Muscle of leg (tissue), 11 donors: Measurements from ENCODE around the gene IFT57. TPM values are rescaled to one million over a fixed set of nuclear protein-coding genes. Genes with fewer than 3 reads are reported as not detected.
A peak's percentile ranks its signal among the peaks of the same experiment; 100 is the strongest.

ENCODE experiments used
- DNase-seq: peaks from one replicate; pipeline ENCODE4 v3.0.0; 2013
- H3K27ac ChIP-seq: one replicate; pipeline ENCODE4 v1.5.1; 2013; ENCODE audit warnings: mild to moderate bottlenecking, low read length, control low read depth
- H3K27me3 ChIP-seq: one replicate; pipeline ENCODE4 v1.6.1; 2013; ENCODE audit warnings: low read length; ENCODE audit not compliant: control insufficient read depth, insufficient read depth
- H3K36me3 ChIP-seq: one replicate; pipeline ENCODE4 v1.6.1; 2013; ENCODE audit warnings: low read length; ENCODE audit not compliant: control insufficient read depth, insufficient read depth
- H3K4me1 ChIP-seq: one replicate; pipeline ENCODE4 v1.6.1; 2013; ENCODE audit warnings: low read length; ENCODE audit not compliant: control insufficient read depth, insufficient read depth
- H3K4me3 ChIP-seq: one replicate; pipeline ENCODE4 v1.5.1; 2013; ENCODE audit warnings: low read length, control low read depth
- H3K9me3 ChIP-seq: replicated peaks from 2 replicates; pipeline ENCODE4 v1.6.1; 2013; ENCODE audit warnings: low read depth, low read length; ENCODE audit not compliant: control insufficient read depth
- WGBS: methylation state at CpG from one replicate; pipeline ENCODE4 v1.1.5; 2013; ENCODE audit warnings: missing lambda C conversion rate; ENCODE audit not compliant: insufficient coverage; 5-methylcytosine and 5-hydroxymethylcytosine counted together
- polyA plus RNA-seq, 8 donors: library from polyadenylated mRNA; unstranded; fragments of 120-200 nt; gene quantifications; one replicate each; pipeline versions ENCODE4 v1.2.1 to v1.2.3, GENCODE V29; 2013; ENCODE audit warnings: inconsistent platforms in 1 of 8, low replicate concordance in 1 of 8; ENCODE audit not compliant: insufficient read length in 8 of 8, insufficient read depth in 1 of 8
- total RNA-seq: library from RNA; stranded (reverse); fragments of 120-200 nt; gene quantifications from one replicate; pipeline ENCODE4 v1.2.4, GENCODE V29; 2013

Gene IFT57
- total and polyA plus RNA-seq, 9 donors = 25.3 to 41.7 (median 32.1) TPM

DNA sequence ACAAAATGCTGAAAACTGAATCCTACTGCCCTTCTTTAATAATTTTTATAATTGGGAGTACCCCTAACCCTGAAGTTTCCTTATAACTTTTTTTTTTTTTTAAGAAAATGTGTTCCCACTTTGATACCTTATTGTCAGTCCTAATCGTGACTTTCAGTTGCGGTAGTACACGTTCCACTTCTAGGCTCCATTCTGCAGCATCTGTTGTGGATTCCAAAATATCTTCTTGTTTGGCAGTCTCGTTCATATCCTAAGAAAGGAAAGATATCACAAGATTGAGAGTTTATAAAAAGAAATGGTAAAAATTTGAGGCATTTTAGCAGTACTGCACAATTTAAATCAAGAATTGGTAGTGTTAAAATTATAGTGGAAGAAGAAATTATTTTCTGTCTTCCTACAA lies 30.8 kb downstream of the IFT57 start:
- H3K4me1 ChIP-seq = no peaks in the 10 kb centered on the region
- no peaks in the 10 kb centered on the region for H3K27me3 ChIP-seq
- 100% methylated on average over 1 of the region's 4 CpGs for WGBS
- H3K9me3 ChIP-seq = no peaks in the 10 kb centered on the region
- H3K36me3 ChIP-seq = peaks cover 7% of the 10 kb centered on the region
- no peak for DNase-seq
- H3K4me3 ChIP-seq = no peak overlapping the region
- no peak overlapping the region for H3K27ac ChIP-seq

- H3K27ac ChIP-seq = no peak overlapping the region
- H3K4me3 ChIP-seq = no peak overlapping the region
- no peaks in the 10 kb centered on the region for H3K4me1 ChIP-seq
- peaks cover 7% of the 10 kb centered on the region for H3K36me3 ChIP-seq
- H3K9me3 ChIP-seq = peaks cover 3% of the 10 kb centered on the region
- WGBS = 83% methylated on average over 1 of the region's 3 CpGs
- no peaks in the 10 kb centered on the region for H3K27me3 ChIP-seq
- DNase-seq = no peak
These were observed 31.9 kb downstream of the IFT57 start for GRCh38 chr3:108190346-108190745.

DNA sequence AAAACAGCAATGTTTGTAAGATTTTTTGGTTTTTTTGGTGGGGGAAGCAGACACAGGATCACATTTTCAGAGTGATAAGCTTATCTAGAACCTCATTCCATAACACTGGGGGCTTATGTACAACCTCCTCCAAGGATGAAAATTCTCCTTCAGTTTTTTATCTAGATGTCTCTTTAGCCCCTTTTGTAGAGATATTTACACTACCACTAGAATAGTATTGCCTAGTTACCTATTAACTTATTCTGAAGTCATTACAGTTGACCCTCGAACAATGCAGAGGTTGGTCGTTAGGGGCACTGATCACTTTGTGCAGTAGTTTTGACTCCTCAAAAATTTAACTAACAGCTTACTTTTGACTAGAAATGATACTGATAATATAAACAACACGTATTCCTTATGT lies 32.8 kb downstream of the IFT57 start:
- DNase-seq = no peak
- H3K27me3 ChIP-seq = no peaks in the 10 kb centered on the region
- H3K4me3 ChIP-seq = no peak overlapping the region
- peaks cover 3% of the 10 kb centered on the region for H3K9me3 ChIP-seq
- no peaks in the 10 kb centered on the region for H3K4me1 ChIP-seq
- H3K27ac ChIP-seq = no peak overlapping the region
- peaks cover 7% of the 10 kb centered on the region for H3K36me3 ChIP-seq
- no CpG with 5 or more reads among the region's 3 CpGs for WGBS

DNA sequence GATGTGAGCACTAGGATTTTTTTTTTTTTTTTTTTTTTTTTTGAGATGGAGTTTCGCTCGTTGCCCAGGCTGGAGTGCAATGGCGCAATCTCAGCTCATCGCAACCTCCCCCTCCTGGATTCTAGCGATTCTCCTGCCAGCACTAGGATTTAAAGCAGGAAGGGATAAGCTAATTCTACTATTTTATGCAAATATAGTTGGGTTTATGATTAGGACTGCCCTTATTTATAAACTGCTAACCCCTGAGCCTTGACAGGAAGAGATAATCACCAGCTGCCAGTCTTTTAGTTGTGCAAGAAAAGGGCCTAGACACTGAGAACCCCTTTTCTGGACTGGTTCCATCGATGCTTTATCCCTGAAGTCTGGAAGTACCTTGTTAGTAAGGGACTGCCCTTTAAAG lies 36.7 kb downstream of the IFT57 start:
- Histone ChIP-seq H3K9me3 (peaks cover 3% of the 10 kb centered on the region), H3K27ac (no peak overlapping the region), H3K36me3 (peaks cover 7% of the 10 kb centered on the region), H3K27me3 (no peaks in the 10 kb centered on the region), H3K4me1 (no peaks in the 10 kb centered on the region), H3K4me3 (no peak overlapping the region)
- WGBS = no CpG with 5 or more reads among the region's 6 CpGs
- no peak for DNase-seq

DNA sequence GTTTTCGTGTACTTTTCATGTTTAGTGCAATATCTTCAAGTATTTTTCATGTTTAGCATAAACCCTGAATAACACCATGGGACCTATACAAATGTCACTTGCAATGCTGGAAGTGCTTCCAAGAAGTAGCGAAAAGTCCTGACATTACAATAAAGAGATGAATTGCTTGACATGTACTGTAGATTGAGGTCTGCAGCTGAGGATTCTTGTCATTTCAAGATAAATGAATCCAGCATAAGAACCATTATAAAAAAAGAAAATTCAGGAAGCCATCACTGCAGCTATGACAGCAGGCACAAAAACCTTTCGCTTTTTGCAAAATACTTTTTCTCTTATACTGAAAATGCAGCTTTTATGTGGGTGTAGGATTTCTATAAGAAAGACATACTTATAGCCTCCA lies 37.4 kb downstream of the IFT57 start:
- Histone ChIP-seq H3K27ac (no peak overlapping the region), H3K27me3 (no peaks in the 10 kb centered on the region), H3K36me3 (peaks cover under 1% of the 10 kb centered on the region), H3K4me1 (no peaks in the 10 kb centered on the region), H3K4me3 (no peak overlapping the region), H3K9me3 (peaks cover 3% of the 10 kb centered on the region)
- DNase-seq = no peak
- WGBS = no CpG with 5 or more reads among the region's 3 CpGs

- Histone ChIP-seq H3K36me3 (no peaks in the 10 kb centered on the region), H3K4me1 (no peaks in the 10 kb centered on the region), H3K27ac (no peak overlapping the region), H3K4me3 (no peak overlapping the region), H3K9me3 (peaks cover 3% of the 10 kb centered on the region), H3K27me3 (no peaks in the 10 kb centered on the region)
- WGBS = 43% methylated on average over 1 of the region's 2 CpGs
- DNase-seq = no peak
These were observed 38.3 kb downstream of the IFT57 start for GRCh38 chr3:108183971-108184370.

GRCh38 chr3:108183181-108183580 lies 39.0 kb downstream of the IFT57 start:
- H3K27me3 ChIP-seq = no peaks in the 10 kb centered on the region
- WGBS = 90% methylated on average over 1 of the region's 1 CpG
- H3K9me3 ChIP-seq = peaks cover 3% of the 10 kb centered on the region
- no peak for DNase-seq
- no peak overlapping the region for H3K27ac ChIP-seq
- no peak overlapping the region for H3K4me3 ChIP-seq
- H3K36me3 ChIP-seq = no peaks in the 10 kb centered on the region
- H3K4me1 ChIP-seq = no peaks in the 10 kb centered on the region

- Histone ChIP-seq H3K27ac (no peak overlapping the region), H3K4me1 (no peaks in the 10 kb centered on the region), H3K9me3 (peaks cover 3% of the 10 kb centered on the region), H3K4me3 (no peak overlapping the region), H3K27me3 (no peaks in the 10 kb centered on the region), H3K36me3 (no peaks in the 10 kb centered on the region)
- no peak for DNase-seq
- WGBS = no CpG with 5 or more reads among the region's 1 CpG
These were observed 39.9 kb downstream of the IFT57 start for GRCh38 chr3:108182339-108182738.

- Histone ChIP-seq H3K27ac (no peak overlapping the region), H3K9me3 (peaks cover 3% of the 10 kb centered on the region), H3K27me3 (no peaks in the 10 kb centered on the region), H3K4me1 (no peaks in the 10 kb centered on the region), H3K4me3 (no peak overlapping the region), H3K36me3 (no peaks in the 10 kb centered on the region)
- no peak for DNase-seq
- no CpG with 5 or more reads among the region's 1 CpG for WGBS
These were observed 41.1 kb downstream of the IFT57 start for GRCh38 chr3:108181172-108181571.

- no peaks in the 10 kb centered on the region for H3K4me1 ChIP-seq
- no peaks in the 10 kb centered on the region for H3K27me3 ChIP-seq
- no peaks in the 10 kb centered on the region for H3K9me3 ChIP-seq
- no peaks in the 10 kb centered on the region for H3K36me3 ChIP-seq
- no peak overlapping the region for H3K4me3 ChIP-seq
- WGBS = no CpG with 5 or more reads among the region's 1 CpG
- peak; percentile 25 for DNase-seq
- no peak overlapping the region for H3K27ac ChIP-seq
These were observed 42.0 kb downstream of the IFT57 start for GRCh38 chr3:108180194-108180593.

DNA sequence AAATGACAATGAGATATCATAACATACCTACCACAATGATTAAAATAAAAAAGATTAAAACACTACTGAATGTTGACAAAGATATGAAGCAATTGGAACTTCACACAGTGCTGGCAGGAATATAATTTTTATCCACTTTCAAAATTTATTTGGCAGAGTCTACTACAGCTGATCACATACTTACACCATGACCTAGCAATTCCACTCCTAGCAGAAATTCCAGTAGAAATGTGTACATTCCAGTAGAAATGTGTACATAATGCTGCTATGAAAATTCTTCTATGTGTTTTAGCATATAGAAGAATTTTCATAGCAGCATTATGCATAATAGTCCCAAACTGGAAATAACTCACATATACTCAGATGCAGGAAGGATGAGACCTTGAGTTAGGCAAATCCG lies 43.5 kb downstream of the IFT57 start:
- H3K4me3 ChIP-seq = no peak overlapping the region
- no peaks in the 10 kb centered on the region for H3K4me1 ChIP-seq
- no peaks in the 10 kb centered on the region for H3K9me3 ChIP-seq
- peak; percentile 22 for DNase-seq
- H3K36me3 ChIP-seq = no peaks in the 10 kb centered on the region
- WGBS = no CpG with 5 or more reads among the region's 1 CpG
- no peak overlapping the region for H3K27ac ChIP-seq
- no peaks in the 10 kb centered on the region for H3K27me3 ChIP-seq
